ENCODE measurements around the gene TUB.

Gene TUB

DNA sequence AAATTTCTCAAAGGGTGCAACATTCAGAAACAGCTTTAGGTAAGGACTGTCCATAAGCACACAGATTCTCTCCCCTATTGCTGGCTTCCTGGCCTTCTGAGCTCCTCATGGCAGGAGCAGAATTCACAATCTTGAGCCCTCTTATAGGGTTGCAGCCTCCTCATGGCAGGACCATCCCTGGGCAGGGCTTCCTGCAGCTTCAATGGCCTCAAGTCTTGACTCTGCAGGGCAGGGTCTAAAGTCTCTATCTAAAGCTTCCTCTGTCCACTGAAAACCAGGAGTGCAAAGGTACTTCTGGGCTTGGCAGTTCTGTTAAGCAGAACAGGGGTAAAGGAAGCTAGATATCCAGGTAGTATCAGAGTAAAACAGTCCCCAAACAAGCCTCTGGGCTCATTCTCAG, 28.7 kb downstream of the TUB start:
- peaks cover 15% of the 10 kb centered on the region for H3K4me1 Mint-ChIP-seq
- peaks cover 7% of the 10 kb centered on the region for H3K9me3 Mint-ChIP-seq
- H3K36me3 Mint-ChIP-seq (ENCODE audit: low read depth), result peaks cover 5% of the 10 kb centered on the region
- H3K27me3 Mint-ChIP-seq (ENCODE audit: low read depth), result no peaks in the 10 kb centered on the region
- no peak overlapping the region for H3K4me3 Mint-ChIP-seq
- no peak overlapping the region for H3K27ac Mint-ChIP-seq
- no peak for TF ChIP-seq CTCF (IDR thresholded peaks at IDR 0.05; ENCODE audit: unreplicated experiment in 3 of 3)

- Mint-ChIP-seq H3K27ac (no peak overlapping the region), H3K27me3 (ENCODE audit: low read depth) (no peaks in the 10 kb centered on the region), H3K9me3 (peaks cover 13% of the 10 kb centered on the region), H3K36me3 (ENCODE audit: low read depth) (peaks cover 10% of the 10 kb centered on the region), H3K4me1 (peaks cover 15% of the 10 kb centered on the region), H3K4me3 (no peak overlapping the region)
- TF ChIP-seq CTCF (IDR thresholded peaks at IDR 0.05; ENCODE audit: unreplicated experiment in 3 of 3), result no peak
Measured at GRCh38 chr11:8110396-8110795, 29.4 kb downstream of the TUB start.

GRCh38 chr11:8111636-8112035, 30.6 kb downstream of the TUB start:
- Mint-ChIP-seq H3K4me1 (peaks cover 15% of the 10 kb centered on the region), H3K9me3 (peaks cover 24% of the 10 kb centered on the region), H3K27me3 (ENCODE audit: low read depth) (no peaks in the 10 kb centered on the region), H3K36me3 (ENCODE audit: low read depth) (peaks cover 15% of the 10 kb centered on the region), H3K4me3 (no peak overlapping the region), H3K27ac (no peak overlapping the region)
- TF ChIP-seq CTCF (IDR thresholded peaks at IDR 0.05; ENCODE audit: unreplicated experiment in 3 of 3), result no peak

GRCh38 chr11:8122173-8122764, 41.3 kb downstream of the TUB start:
- no peaks in the 10 kb centered on the region for H3K4me1 Mint-ChIP-seq
- H3K9me3 Mint-ChIP-seq, result peaks cover 6% of the 10 kb centered on the region
- H3K27me3 Mint-ChIP-seq (ENCODE audit: low read depth), result no peaks in the 10 kb centered on the region
- no peak overlapping the region for H3K4me3 Mint-ChIP-seq
- TF ChIP-seq CTCF (IDR thresholded peaks at IDR 0.05; ENCODE audit: unreplicated experiment in 3 of 3), result no peak
- no peak overlapping the region for H3K27ac Mint-ChIP-seq
- H3K36me3 Mint-ChIP-seq (ENCODE audit: low read depth), result peaks cover 5% of the 10 kb centered on the region

DNA sequence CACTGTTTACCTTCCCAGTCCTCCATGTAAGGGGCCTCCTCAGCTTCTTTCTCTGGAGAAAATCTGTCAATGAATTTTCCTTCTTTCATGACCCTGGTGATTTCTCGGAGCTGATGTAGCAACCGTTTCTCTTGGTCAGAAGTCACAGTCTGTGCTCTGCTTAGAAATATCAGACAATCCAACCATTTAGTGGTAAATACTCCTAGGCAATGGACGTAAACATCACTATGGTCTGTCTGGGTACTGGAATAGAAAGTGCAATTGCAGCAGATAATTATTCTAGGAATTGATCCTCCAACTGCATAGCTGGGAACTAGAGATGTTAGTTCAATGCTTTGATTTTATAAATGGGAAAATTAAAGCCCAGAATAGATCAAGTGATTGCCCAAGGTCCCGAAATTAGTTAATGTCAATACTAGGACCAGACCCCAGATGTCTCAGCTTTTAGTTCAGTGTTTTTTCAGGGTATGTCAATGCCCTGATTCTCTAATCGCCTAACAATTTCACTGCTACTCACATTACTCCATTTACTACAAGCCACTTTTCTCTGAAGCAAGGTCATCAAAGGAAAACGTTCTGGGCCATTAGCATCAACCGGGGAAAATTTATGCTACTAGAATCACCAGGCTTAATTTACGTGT, 45.8 kb downstream of the TUB start:
- no peak for TF ChIP-seq CTCF (IDR thresholded peaks at IDR 0.05; ENCODE audit: unreplicated experiment in 3 of 3)
- Mint-ChIP-seq H3K4me3 (no peak overlapping the region), H3K27ac (no peak overlapping the region), H3K36me3 (ENCODE audit: low read depth) (no peaks in the 10 kb centered on the region), H3K9me3 (peaks cover 2% of the 10 kb centered on the region), H3K4me1 (no peaks in the 10 kb centered on the region), H3K27me3 (ENCODE audit: low read depth) (no peaks in the 10 kb centered on the region)

- Mint-ChIP-seq H3K27me3 (ENCODE audit: low read depth) (no peaks in the 10 kb centered on the region), H3K36me3 (ENCODE audit: low read depth) (no peaks in the 10 kb centered on the region), H3K4me1 (no peaks in the 10 kb centered on the region), H3K27ac (no peak overlapping the region), H3K9me3 (no peaks in the 10 kb centered on the region), H3K4me3 (no peak overlapping the region)
- no peak for TF ChIP-seq CTCF (IDR thresholded peaks at IDR 0.05; ENCODE audit: unreplicated experiment in 3 of 3)
Measured at GRCh38 chr11:8127447-8127846, 46.4 kb downstream of the TUB start.

Data from nephron (organoid).